Mononuclear cell (primary cell): ENCODE data around the gene OPRPN. TPM values are rescaled to one million over a fixed set of nuclear protein-coding genes. Genes with fewer than 3 reads are reported as not detected.

Experiments
- H3K27me3 ChIP-seq: 2 replicates; pipeline ENCODE4 v1.6.0; 2011; ENCODE audit warnings: low read length, control low read depth; ENCODE audit not compliant: insufficient read depth
- H3K4me1 ChIP-seq: 2 replicates; pipeline ENCODE4 v1.5.1; 2011; ENCODE audit warnings: mild to moderate bottlenecking, low read length, control low read depth; ENCODE audit not compliant: insufficient read depth
- H3K4me3 ChIP-seq: 2 replicates; pipeline ENCODE4 v1.5.1; 2011; ENCODE audit warnings: mild to moderate bottlenecking, low read length, moderate library complexity
- H3K9me3 ChIP-seq: 2 replicates; pipeline ENCODE4 v1.5.1; 2011; ENCODE audit warnings: low read depth, mild to moderate bottlenecking, control low read depth, low read length
- total RNA-seq: library from RNA; depleted of rRNA; stranded (reverse); fragments of >200 nt; gene quantifications from one replicate; pipeline ENCODE4 v1.2.3, GENCODE V29; 2012

The OPRPN gene
- total RNA-seq: 0.52 TPM

GRCh38 chr4:70397580-70397979, at the start of gene OPRPN:
Gene OPRPN (plus strand): TSS chr4:70397940. CDS start chr4:70399286, 1,346 bp downstream.
- no peaks in the 10 kb centered on the region for H3K27me3 ChIP-seq
- no peak within 1 kb of the TSS for H3K4me3 ChIP-seq
- no peaks in the 10 kb centered on the region for H3K4me1 ChIP-seq
- no peaks in the 10 kb centered on the region for H3K9me3 ChIP-seq

- Histone ChIP-seq H3K4me3 (no peak overlapping the region), H3K9me3 (no peaks in the 10 kb centered on the region), H3K4me1 (no peaks in the 10 kb centered on the region), H3K27me3 (no peaks in the 10 kb centered on the region)
Measured at GRCh38 chr4:70356185-70356584, 41.6 kb upstream of the OPRPN start.

- H3K4me1 ChIP-seq: no peaks in the 10 kb centered on the region
- no peaks in the 10 kb centered on the region for H3K9me3 ChIP-seq
- H3K4me3 ChIP-seq: no peak overlapping the region
- no peaks in the 10 kb centered on the region for H3K27me3 ChIP-seq
Measured at GRCh38 chr4:70359115-70359661, 38.6 kb upstream of the OPRPN start.

- no peaks in the 10 kb centered on the region for H3K9me3 ChIP-seq
Measured at GRCh38 chr4:70360460-70360859, 37.3 kb upstream of the OPRPN start, which contains the start of gene SMR3A. Gene SMR3A (plus strand): TSS chr4:70360760. CDS start chr4:70362116, 1,356 bp downstream.

GRCh38 chr4:70364002-70364401, 33.7 kb upstream of the OPRPN start:
- H3K9me3 ChIP-seq: no peaks in the 10 kb centered on the region
- H3K27me3 ChIP-seq: no peaks in the 10 kb centered on the region
- no peak overlapping the region for H3K4me3 ChIP-seq
- H3K4me1 ChIP-seq: no peaks in the 10 kb centered on the region

More at GRCh38 chr4:70360460-70360859, 37.3 kb upstream of the OPRPN start, which contains the start of gene SMR3A:
- no peaks in the 10 kb centered on the region for H3K27me3 ChIP-seq
- H3K4me3 ChIP-seq: no peak within 1 kb of the TSS
- no peaks in the 10 kb centered on the region for H3K4me1 ChIP-seq

- Histone ChIP-seq H3K4me1 (no peaks in the 10 kb centered on the region), H3K9me3 (no peaks in the 10 kb centered on the region)
Measured at GRCh38 chr4:70365479-70365878, 32.3 kb upstream of the OPRPN start.

GRCh38 chr4:70367813-70368212, 29.9 kb upstream of the OPRPN start:
- H3K4me1 ChIP-seq: no peaks in the 10 kb centered on the region
- H3K4me3 ChIP-seq: no peak overlapping the region
- no peaks in the 10 kb centered on the region for H3K9me3 ChIP-seq
- no peaks in the 10 kb centered on the region for H3K27me3 ChIP-seq

More at GRCh38 chr4:70365479-70365878, 32.3 kb upstream of the OPRPN start:
- no peak overlapping the region for H3K4me3 ChIP-seq
- H3K27me3 ChIP-seq: no peaks in the 10 kb centered on the region

GRCh38 chr4:70371987-70372386, 25.8 kb upstream of the OPRPN start:
- Histone ChIP-seq H3K4me1 (no peaks in the 10 kb centered on the region), H3K4me3 (no peak overlapping the region), H3K27me3 (no peaks in the 10 kb centered on the region), H3K9me3 (no peaks in the 10 kb centered on the region)

GRCh38 chr4:70372760-70373159, 25.0 kb upstream of the OPRPN start:
- H3K4me3 ChIP-seq: no peak overlapping the region
- H3K27me3 ChIP-seq: no peaks in the 10 kb centered on the region
- no peaks in the 10 kb centered on the region for H3K9me3 ChIP-seq
- no peaks in the 10 kb centered on the region for H3K4me1 ChIP-seq

- Histone ChIP-seq H3K9me3 (no peaks in the 10 kb centered on the region), H3K27me3 (no peaks in the 10 kb centered on the region), H3K4me3 (no peak overlapping the region), H3K4me1 (no peaks in the 10 kb centered on the region)
Measured at GRCh38 chr4:70380578-70380977, 17.2 kb upstream of the OPRPN start.

GRCh38 chr4:70382691-70383181, 15.0 kb upstream of the OPRPN start, which contains the start of gene SMR3B:
Gene SMR3B (plus strand): TSS chr4:70383131. CDS start chr4:70384511, 1,380 bp downstream.
- H3K4me1 ChIP-seq: no peaks in the 10 kb centered on the region
- no peaks in the 10 kb centered on the region for H3K9me3 ChIP-seq
- H3K4me3 ChIP-seq: no peak within 1 kb of the TSS
- no peaks in the 10 kb centered on the region for H3K27me3 ChIP-seq

- H3K4me3 ChIP-seq: no peak overlapping the region
- no peaks in the 10 kb centered on the region for H3K4me1 ChIP-seq
- no peaks in the 10 kb centered on the region for H3K27me3 ChIP-seq
- H3K9me3 ChIP-seq: no peaks in the 10 kb centered on the region
Measured at GRCh38 chr4:70392057-70392776, 5.5 kb upstream of the OPRPN start.

GRCh38 chr4:70399319-70399718, 1.6 kb downstream of the OPRPN start:
- no peaks in the 10 kb centered on the region for H3K9me3 ChIP-seq
- H3K4me3 ChIP-seq: no peak overlapping the region

GRCh38 chr4:70402762-70403161, 5.0 kb downstream of the OPRPN start:
- H3K9me3 ChIP-seq: no peaks in the 10 kb centered on the region
- H3K27me3 ChIP-seq: no peaks in the 10 kb centered on the region
- H3K4me3 ChIP-seq: no peak overlapping the region
- H3K4me1 ChIP-seq: no peaks in the 10 kb centered on the region

More at GRCh38 chr4:70399319-70399718, 1.6 kb downstream of the OPRPN start:
- Histone ChIP-seq H3K4me1 (no peaks in the 10 kb centered on the region), H3K27me3 (no peaks in the 10 kb centered on the region)

GRCh38 chr4:70405765-70406164, 8.0 kb downstream of the OPRPN start:
- H3K4me3 ChIP-seq: no peak overlapping the region
- H3K27me3 ChIP-seq: no peaks in the 10 kb centered on the region
- H3K4me1 ChIP-seq: no peaks in the 10 kb centered on the region

More at GRCh38 chr4:70405765-70406164, 8.0 kb downstream of the OPRPN start:
- no peaks in the 10 kb centered on the region for H3K9me3 ChIP-seq
